OCI-LY3 (cell line): ENCODE measurements around the gene BRD8.
"Not testable (repeated sequence)": the region's sequence is repeated elsewhere in the genome, so short reads cannot be mapped to it uniquely, and the experiment has no call there.

Experiments used
- H2AFZ ChIP-seq: fragments of 200-600, 300-600 bp; shearing (Covaris generic); 2 replicates; pipeline ENCODE4 v1.6.0; 2014; ENCODE audit warnings: antibody characterized with exemption, low read depth, low read length
- H3K27ac ChIP-seq: fragments of 200-600, 300-600 bp; sonication (generic); 2 replicates; pipeline ENCODE4 v1.5.1; 2014; ENCODE audit warnings: mild to moderate bottlenecking, low read length, moderate library complexity, mixed read lengths
- H3K27me3 ChIP-seq: fragments of 200-600, 300-600 bp; sonication (generic); 2 replicates; pipeline ENCODE4 v1.6.1; 2014; ENCODE audit warnings: low read depth, low read length, mixed read lengths
- H3K36me3 ChIP-seq: fragments of 200-600, 300-600 bp; sonication (generic); replicated peaks from 2 replicates; pipeline ENCODE3; 2014; ENCODE audit warnings: low read depth, low read length, mixed read lengths
- H3K4me1 ChIP-seq: fragments of 300-600, 200-600 bp; sonication (generic); 2 replicates; pipeline ENCODE4 v1.6.1; 2014; ENCODE audit warnings: low read length, mixed read lengths
- H3K4me2 ChIP-seq: fragments of 200-600, 300-600 bp; sonication (generic); 2 replicates; pipeline ENCODE4 v1.6.1; 2014; ENCODE audit warnings: low read length, mixed read lengths
- H3K4me3 ChIP-seq: fragments of 300-600, 200-600 bp; sonication (generic); 2 replicates; pipeline ENCODE4 v1.5.1; 2014; ENCODE audit warnings: antibody characterized with exemption, mild to moderate bottlenecking, low read length, moderate library complexity
- H3K79me2 ChIP-seq: fragments of 300-600, 200-600 bp; shearing (Covaris generic); 2 replicates; pipeline ENCODE4 v1.6.1; 2014; ENCODE audit warnings: mild to moderate bottlenecking, low read length, mixed read lengths
- H3K9ac ChIP-seq: fragments of 300-600, 200-600 bp; shearing (Covaris generic); 2 replicates; pipeline ENCODE4 v1.6.0; 2014; ENCODE audit warnings: mild to moderate bottlenecking, low read length, moderate library complexity
- H3K9me3 ChIP-seq: fragments of 200-600, 300-600 bp; shearing (Covaris generic); 2 replicates; pipeline ENCODE4 v1.6.1; 2014; ENCODE audit warnings: low read length, mixed read lengths; ENCODE audit not compliant: insufficient read depth
- H4K20me1 ChIP-seq: fragments of 200-600, 300-600 bp; sonication (generic); 2 replicates; pipeline ENCODE4 v1.6.1; 2016; ENCODE audit warnings: low read length, mixed read lengths; ENCODE audit not compliant: insufficient read depth
- EZH2phosphoT487 ChIP-seq: fragments of 200-600 bp; shearing (Covaris generic); IDR thresholded peaks from 2 replicates; pipeline ENCODE4 v1.6.1; 2018; ENCODE audit warnings: antibody characterized with exemption, mixed run types, low read depth
- TF ChIP-seq, protein P1 (sequence below): fragments of 200-600, 300-600 bp; sonication (generic); IDR thresholded peaks from 2 replicates; pipeline ENCODE4 v1.5.1; 2014; ENCODE audit warnings: antibody characterized with exemption, low read length, low read depth

BRD8 gene

GRCh38 chr5:138216799-138217198, 38.4 kb upstream of the BRD8 start:
- TF ChIP-seq, protein P1, sequence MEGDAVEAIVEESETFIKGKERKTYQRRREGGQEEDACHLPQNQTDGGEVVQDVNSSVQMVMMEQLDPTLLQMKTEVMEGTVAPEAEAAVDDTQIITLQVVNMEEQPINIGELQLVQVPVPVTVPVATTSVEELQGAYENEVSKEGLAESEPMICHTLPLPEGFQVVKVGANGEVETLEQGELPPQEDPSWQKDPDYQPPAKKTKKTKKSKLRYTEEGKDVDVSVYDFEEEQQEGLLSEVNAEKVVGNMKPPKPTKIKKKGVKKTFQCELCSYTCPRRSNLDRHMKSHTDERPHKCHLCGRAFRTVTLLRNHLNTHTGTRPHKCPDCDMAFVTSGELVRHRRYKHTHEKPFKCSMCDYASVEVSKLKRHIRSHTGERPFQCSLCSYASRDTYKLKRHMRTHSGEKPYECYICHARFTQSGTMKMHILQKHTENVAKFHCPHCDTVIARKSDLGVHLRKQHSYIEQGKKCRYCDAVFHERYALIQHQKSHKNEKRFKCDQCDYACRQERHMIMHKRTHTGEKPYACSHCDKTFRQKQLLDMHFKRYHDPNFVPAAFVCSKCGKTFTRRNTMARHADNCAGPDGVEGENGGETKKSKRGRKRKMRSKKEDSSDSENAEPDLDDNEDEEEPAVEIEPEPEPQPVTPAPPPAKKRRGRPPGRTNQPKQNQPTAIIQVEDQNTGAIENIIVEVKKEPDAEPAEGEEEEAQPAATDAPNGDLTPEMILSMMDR, result no peak
- TF ChIP-seq EZH2phosphoT487, result no peak
- Histone ChIP-seq H3K4me1 (peaks cover 3% of the 10 kb centered on the region; the same call in 1 of the 2 replicates), H3K4me3 (no peak overlapping the region), H4K20me1 (no peaks in the 10 kb centered on the region), H3K27me3 (no peaks in the 10 kb centered on the region), H2AFZ (no peak overlapping the region), H3K27ac (no peak overlapping the region), H3K36me3 (no peaks in the 10 kb centered on the region), H3K9me3 (no peaks in the 10 kb centered on the region), H3K9ac (no peak overlapping the region), H3K4me2 (no peak overlapping the region), H3K79me2 (peaks cover 14% of the 10 kb centered on the region)

DNA sequence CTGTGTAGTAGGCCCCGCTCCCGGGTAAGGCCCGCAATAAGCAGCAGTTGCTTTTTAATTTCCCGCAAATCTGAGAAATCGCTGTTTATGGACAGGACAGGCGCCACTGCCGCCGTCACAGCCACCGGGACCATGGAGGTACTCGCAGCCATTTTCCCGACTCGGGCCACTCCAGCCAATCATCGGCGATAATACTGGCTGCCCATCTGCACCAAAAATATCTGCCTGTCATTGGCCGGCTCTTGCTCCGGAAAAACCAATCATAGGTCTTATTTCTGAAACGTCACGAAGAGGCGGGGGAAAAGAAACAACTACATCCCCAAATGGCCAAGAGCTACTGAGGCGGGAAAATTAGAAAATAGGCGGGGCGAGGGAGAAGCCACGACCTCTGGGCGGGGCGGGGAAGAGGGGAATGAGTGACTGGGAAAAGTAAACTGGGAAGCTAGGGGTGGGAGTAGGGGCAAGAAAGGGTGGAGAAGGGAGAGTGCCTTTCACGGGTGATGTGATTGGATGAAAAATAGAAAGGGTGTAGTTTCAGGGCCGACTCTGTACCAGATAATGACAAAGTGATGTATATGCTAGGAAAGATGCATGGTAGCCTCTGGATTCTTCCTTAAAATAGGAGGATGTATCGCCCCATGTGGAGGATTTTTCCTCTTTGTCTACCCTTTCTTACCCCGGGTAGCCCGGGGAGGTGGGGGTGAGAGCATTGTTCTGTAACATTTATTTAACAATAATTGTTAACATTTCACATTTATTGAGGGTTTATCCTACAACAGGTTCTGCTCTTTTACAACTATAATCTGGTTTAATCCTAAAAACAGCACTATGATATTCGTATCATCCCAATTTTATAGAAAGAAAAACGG, 35.0 kb upstream of the BRD8 start, which contains the start of gene CDC23:
Gene CDC23, minus strand, starts transcription at position 163 of the 869 bp plus-strand sequence. Its CDS starts 11 bp downstream, at position 152.
- no peaks in the 10 kb centered on the region for H3K9me3 ChIP-seq
- H3K4me2 ChIP-seq, result peak within 1 kb of the TSS; percentile 81
- H3K4me1 ChIP-seq, result peaks cover 4% of the 10 kb centered on the region; the same call in 1 of the 2 replicates
- H3K9ac ChIP-seq, result peak within 1 kb of the TSS; percentile 84
- TF ChIP-seq, protein P1, result no peak
- no peak for TF ChIP-seq EZH2phosphoT487
- H3K36me3 ChIP-seq, result no peaks in the 10 kb centered on the region
- H4K20me1 ChIP-seq, result no peaks in the 10 kb centered on the region
- peaks cover 44% of the 10 kb centered on the region for H3K79me2 ChIP-seq
- H3K27me3 ChIP-seq, result no peaks in the 10 kb centered on the region
- peak within 1 kb of the TSS; percentile 86 for H2AFZ ChIP-seq
- peak within 1 kb of the TSS; percentile 95 for H3K4me3 ChIP-seq
- peak within 1 kb of the TSS; percentile 60 for H3K27ac ChIP-seq

- Histone ChIP-seq H3K27ac (peak overlapping the region; percentile 36), H3K9me3 (no peaks in the 10 kb centered on the region), H4K20me1 (no peaks in the 10 kb centered on the region), H3K27me3 (no peaks in the 10 kb centered on the region), H3K4me2 (peak overlapping the region; percentile 81), H3K36me3 (no peaks in the 10 kb centered on the region), H2AFZ (peak overlapping the region; percentile 84; the same call in 1 of the 2 replicates), H3K79me2 (peaks cover 49% of the 10 kb centered on the region), H3K4me3 (peak overlapping the region; percentile 95), H3K4me1 (peaks cover 4% of the 10 kb centered on the region; the same call in 1 of the 2 replicates), H3K9ac (peak overlapping the region; percentile 84)
- TF ChIP-seq, protein P1, result no peak
Observed at GRCh38 chr5:138212828-138213160, 34.4 kb upstream of the BRD8 start.

- peaks cover 4% of the 10 kb centered on the region; the same call in 1 of the 2 replicates for H3K4me1 ChIP-seq
- TF ChIP-seq, protein P1, result no peak
- no peak for TF ChIP-seq EZH2phosphoT487
- H3K27me3 ChIP-seq, result no peaks in the 10 kb centered on the region
- H3K9ac ChIP-seq, result no peak overlapping the region
- no peaks in the 10 kb centered on the region for H3K9me3 ChIP-seq
- peaks cover 2% of the 10 kb centered on the region for H3K36me3 ChIP-seq
- H3K79me2 ChIP-seq, result peaks cover 52% of the 10 kb centered on the region
- H3K4me2 ChIP-seq, result no peak overlapping the region
- H4K20me1 ChIP-seq, result no peaks in the 10 kb centered on the region
- H2AFZ ChIP-seq, result no peak overlapping the region
- H3K27ac ChIP-seq, result no peak overlapping the region
- no peak overlapping the region for H3K4me3 ChIP-seq
Observed at GRCh38 chr5:138210985-138211384, 32.6 kb upstream of the BRD8 start.

- H3K27me3 ChIP-seq, H3K79me2 ChIP-seq, H4K20me1 ChIP-seq, H2AFZ ChIP-seq, H3K27ac ChIP-seq, H3K4me3 ChIP-seq, H3K4me1 ChIP-seq, H3K9me3 ChIP-seq, H3K9ac ChIP-seq, H3K4me2 ChIP-seq: not testable (repeated sequence)
- H3K36me3 ChIP-seq, result peaks cover 22% of the 10 kb centered on the region
Observed at GRCh38 chr5:138193859-138194258, 15.4 kb upstream of the BRD8 start.
